SK-N-SH (cell line): ENCODE data around the gene ASCC1. TPM values are rescaled to one million over a fixed set of nuclear protein-coding genes. Genes with fewer than 3 reads are reported as not detected.

Source experiments
- CTCF ChIA-PET: fragments of 300-600, 350-600 bp; formaldehyde crosslinking; extraction: SDS; loops from one replicate; lab custom pipeline; 2021; lab: Yijun Ruan, JAX
- POLR2A ChIA-PET: fragments of 350-600 bp; sonication (Branson Sonifier 250); formaldehyde crosslinking; extraction: SDS; loops from one replicate; lab custom pipeline; 2020; ENCODE audit warnings: antibody characterized with exemption, inconsistent platforms; lab: Yijun Ruan, JAX
- DNase-seq: peaks from one replicate; pipeline ENCODE4 v3.0.0; 2012
- H2AFZ ChIP-seq: fragments of 200-600 bp; sonication (generic); 2 replicates; pipeline ENCODE4 v1.8.1; 2016; ENCODE audit warnings: antibody characterized with exemption, mild to moderate bottlenecking, low read depth
- H3F3A ChIP-seq: fragments of 200-600 bp; sonication (generic); replicated peaks from 2 replicates; pipeline ENCODE3; 2016; ENCODE audit warnings: antibody characterized with exemption, mild to moderate bottlenecking; ENCODE audit not compliant: insufficient read depth
- H3K27ac ChIP-seq, 2 experiments: fragments of 200-500 bp in 1 of 2; fragments of 200-600 bp in 1 of 2; sonication (Bioruptor generic) in 1 of 2; sonication (generic), shearing (Covaris generic) in 1 of 2; 2 replicates each; pipeline versions ENCODE4 v1.5.1 to v1.6.1; 2014 to 2016; ENCODE audit warnings: low read depth in 2 of 2, inconsistent platforms in 1 of 2, low read length in 1 of 2, mild to moderate bottlenecking in 1 of 2, mixed read lengths in 1 of 2
- H3K27me3 ChIP-seq: fragments of 200-600 bp; sonication (generic), shearing (Covaris generic); 2 replicates; pipeline ENCODE4 v1.6.1; 2016; ENCODE audit warnings: mixed run types; ENCODE audit not compliant: insufficient read depth
- H3K36me3 ChIP-seq, 2 experiments: fragments of 200-500 bp in 1 of 2; fragments of 200-600 bp in 1 of 2; sonication (Bioruptor generic) in 1 of 2; sonication (generic) in 1 of 2; replicated peaks in 1 of 2; 2 replicates each; pipeline versions ENCODE3 to v1.5.1; 2014 to 2016; ENCODE audit warnings: low read length in 1 of 2, mild to moderate bottlenecking in 1 of 2; ENCODE audit not compliant: insufficient read depth in 2 of 2, control insufficient read depth in 1 of 2
- H3K4me1 ChIP-seq, 2 experiments: fragments of 200-500 bp in 1 of 2; fragments of 200-600 bp in 1 of 2; sonication (Bioruptor generic) in 1 of 2; sonication (generic), shearing (Covaris generic) in 1 of 2; 2 replicates each; pipeline versions ENCODE4 v1.5.1 to v1.6.1; 2014 to 2016; ENCODE audit warnings: low read depth in 1 of 2, low read length in 1 of 2, mixed run types in 1 of 2; ENCODE audit not compliant: insufficient read depth in 2 of 2, control insufficient read depth in 1 of 2
- H3K4me2 ChIP-seq: fragments of 200-600 bp; sonication (generic), shearing (Covaris generic); 2 replicates; pipeline ENCODE4 v1.6.1; 2017; ENCODE audit warnings: mixed run types
- H3K4me3 ChIP-seq, 2 experiments: fragments of 200-500 bp in 1 of 2; fragments of 200-600 bp in 1 of 2; sonication (Bioruptor generic) in 1 of 2; sonication (generic), shearing (Covaris generic) in 1 of 2; 2 replicates each; pipeline versions ENCODE4 v1.5.1 to v1.8.1; 2014 to 2016; ENCODE audit warnings: low read depth in 2 of 2, inconsistent platforms in 1 of 2, low read length in 1 of 2, mild to moderate bottlenecking in 1 of 2, mixed read lengths in 1 of 2, moderate library complexity in 1 of 2
- H3K79me2 ChIP-seq: fragments of 200-600 bp; sonication (generic); 2 replicates; pipeline ENCODE4 v1.8.1; 2017; ENCODE audit warnings: mild to moderate bottlenecking; ENCODE audit not compliant: insufficient read depth
- H3K9ac ChIP-seq: fragments of 200-600 bp; sonication (generic); 2 replicates; pipeline ENCODE4 v1.6.1; 2017; ENCODE audit warnings: mixed run types
- H3K9me2 ChIP-seq: fragments of 200-600 bp; sonication (generic); 2 replicates; pipeline ENCODE4 v1.6.1; 2017; ENCODE audit warnings: mixed run types
- H3K9me3 ChIP-seq: fragments of 200-600 bp; sonication (generic); 2 replicates; pipeline ENCODE4 v1.6.1; 2017; ENCODE audit warnings: mixed run types, mild to moderate bottlenecking, moderate library complexity
- H4K20me1 ChIP-seq: fragments of 200-600 bp; sonication (generic); 2 replicates; pipeline ENCODE4 v1.6.1; 2017; ENCODE audit warnings: mild to moderate bottlenecking, mixed run types; ENCODE audit not compliant: insufficient read depth
- EP300 ChIP-seq, 2 experiments: IDR thresholded peaks; 2 replicates each; pipeline versions ENCODE4 v1.4.0 to v1.6.1; 2012; ENCODE audit warnings: borderline replicate concordance in 1 of 2, low read depth in 1 of 2, low read length in 1 of 2
- FOXM1 ChIP-seq: IDR thresholded peaks from 2 replicates; pipeline ENCODE4 v1.4.0; 2012; ENCODE audit warnings: low read depth, mild to moderate bottlenecking
- GATA2 ChIP-seq: sonication (generic); formaldehyde crosslinking; IDR thresholded peaks from 2 replicates; pipeline ENCODE4 v1.5.0; 2020; ENCODE audit warnings: mild to moderate bottlenecking, missing genetic modification reagents
- MAX ChIP-seq: IDR thresholded peaks from 2 replicates; pipeline ENCODE4 v1.4.0; 2012; ENCODE audit warnings: low read depth
- MEF2A ChIP-seq: IDR thresholded peaks from 2 replicates; pipeline ENCODE4 v1.4.0; 2012; ENCODE audit warnings: low read depth, borderline replicate concordance
- NFIC ChIP-seq: IDR thresholded peaks from 2 replicates; pipeline ENCODE4 v1.4.0; 2012; ENCODE audit warnings: borderline replicate concordance
- POLR2AphosphoS5 ChIP-seq: IDR thresholded peaks from 2 replicates; pipeline ENCODE4 v1.6.1; 2012; ENCODE audit warnings: low read depth, low read length
- RFX5 ChIP-seq: IDR thresholded peaks from 2 replicates; pipeline ENCODE4 v1.6.1; 2012; ENCODE audit warnings: mild to moderate bottlenecking, improper control_type of control experiment, low read length
- SMC3 ChIP-seq: IDR thresholded peaks from 2 replicates; pipeline ENCODE4 v1.6.1; 2012; ENCODE audit warnings: low read depth, low read length, improper control_type of control experiment
- TAF1 ChIP-seq: IDR thresholded peaks from 2 replicates; pipeline ENCODE4 v1.6.1; 2012; ENCODE audit warnings: low read depth, mild to moderate bottlenecking, low read length, moderate library complexity, borderline replicate concordance
- TEAD4 ChIP-seq: IDR thresholded peaks from 2 replicates; pipeline ENCODE4 v1.4.0; 2012; ENCODE audit warnings: mild to moderate bottlenecking, borderline replicate concordance; ENCODE audit not compliant: insufficient read depth
- YY1 ChIP-seq: IDR thresholded peaks from 2 replicates; pipeline ENCODE4 v1.4.0; 2012; ENCODE audit warnings: low read depth, mild to moderate bottlenecking
- WGBS: methylation state at CpG from one replicate; pipeline ENCODE4 v1.1.6; 2017; ENCODE audit warnings: low lambda C conversion rate; 5-methylcytosine and 5-hydroxymethylcytosine counted together
- polyA plus RNA-seq, 3 experiments: library from polyadenylated mRNA; depleted of rRNA; stranded (reverse); fragments of >200 nt; gene quantifications; 2 replicates each; pipeline ENCODE4 v1.2.3, GENCODE V29; 2012
- TF ChIP-seq, protein P1 (sequence below): fragments of 150-350 bp; IDR thresholded peaks from 2 replicates; pipeline ENCODE4 v1.6.1; 2017; ENCODE audit warnings: antibody characterized with exemption, low read length, low read depth, borderline replicate concordance
- TF ChIP-seq, protein P2 (sequence below): IDR thresholded peaks from 2 replicates; pipeline ENCODE4 v1.6.1; 2012; ENCODE audit warnings: mild to moderate bottlenecking, low read depth, low read length, moderate library complexity
- TF ChIP-seq, protein P3 (sequence below): IDR thresholded peaks from 2 replicates; pipeline ENCODE4; 2012

The ASCC1 gene
- polyA plus RNA-seq, 1 of the 3 experiments (the other 2 are of a cell fraction), result 15.0 TPM

DNA sequence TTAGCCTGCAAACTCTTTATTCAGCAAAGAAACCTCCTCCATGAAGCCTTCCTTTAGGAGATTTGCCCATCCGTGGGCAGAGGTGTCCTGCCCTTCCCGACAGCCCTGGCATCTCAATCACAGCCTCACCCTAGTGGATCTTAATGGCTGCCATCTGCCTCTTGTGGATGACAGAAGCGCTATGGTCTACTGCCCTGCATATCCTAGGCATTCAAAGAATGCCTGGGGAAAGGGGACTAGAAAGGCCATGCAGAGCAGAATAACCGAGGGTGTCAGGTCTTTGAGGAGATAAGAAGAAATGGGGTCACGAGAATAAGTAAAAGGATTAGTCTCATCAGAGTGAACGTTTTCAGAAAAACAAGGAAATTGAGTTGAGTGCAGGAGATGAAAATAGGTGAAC is 70.0 kb downstream of the ASCC1 start:
- no peaks in the 10 kb centered on the region for H3K27me3 ChIP-seq
- H3K9ac ChIP-seq, result no peak overlapping the region
- WGBS, result 75% methylated on average over 6 of the region's 6 CpGs
- peaks cover 8% of the 10 kb centered on the region for H3F3A ChIP-seq
- no peak overlapping the region; the same call in 1 of the 2 replicates for H3K4me2 ChIP-seq
- no peaks in the 10 kb centered on the region for H3K9me3 ChIP-seq
- H3K79me2 ChIP-seq, result 0 out of 2 replicates have a peak, but pooled peaks cover 4% of the 10 kb centered on the region
- H3K9me2 ChIP-seq, result no peaks in the 10 kb centered on the region
- H4K20me1 ChIP-seq, result no peaks in the 10 kb centered on the region
- H3K4me3 ChIP-seq, result no peak overlapping the region
- CTCF ChIA-PET, result interaction anchor here (1.3 kb wide), 2 partner anchors 13 to 20 kb away, joined by 3 read pairs; no protein-coding TSS in a partner anchor
- TF ChIP-seq GATA2 (no peak), FOXM1 (no peak), TEAD4 (no peak), RFX5 (no peak), EP300 (IDR thresholded peaks at IDR 0.05; ENCODE audit: borderline replicate concordance in 1 of 2, low read depth in 1 of 2, low read length in 1 of 2) (no peak), YY1 (no peak), MEF2A (no peak), NFIC (no peak), POLR2AphosphoS5 (no peak), SMC3 (no peak), MAX (no peak), TAF1 (no peak)
- TF ChIP-seq, protein P1, sequence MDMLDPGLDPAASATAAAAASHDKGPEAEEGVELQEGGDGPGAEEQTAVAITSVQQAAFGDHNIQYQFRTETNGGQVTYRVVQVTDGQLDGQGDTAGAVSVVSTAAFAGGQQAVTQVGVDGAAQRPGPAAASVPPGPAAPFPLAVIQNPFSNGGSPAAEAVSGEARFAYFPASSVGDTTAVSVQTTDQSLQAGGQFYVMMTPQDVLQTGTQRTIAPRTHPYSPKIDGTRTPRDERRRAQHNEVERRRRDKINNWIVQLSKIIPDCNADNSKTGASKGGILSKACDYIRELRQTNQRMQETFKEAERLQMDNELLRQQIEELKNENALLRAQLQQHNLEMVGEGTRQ, result no peak
- TF ChIP-seq, protein P2, sequence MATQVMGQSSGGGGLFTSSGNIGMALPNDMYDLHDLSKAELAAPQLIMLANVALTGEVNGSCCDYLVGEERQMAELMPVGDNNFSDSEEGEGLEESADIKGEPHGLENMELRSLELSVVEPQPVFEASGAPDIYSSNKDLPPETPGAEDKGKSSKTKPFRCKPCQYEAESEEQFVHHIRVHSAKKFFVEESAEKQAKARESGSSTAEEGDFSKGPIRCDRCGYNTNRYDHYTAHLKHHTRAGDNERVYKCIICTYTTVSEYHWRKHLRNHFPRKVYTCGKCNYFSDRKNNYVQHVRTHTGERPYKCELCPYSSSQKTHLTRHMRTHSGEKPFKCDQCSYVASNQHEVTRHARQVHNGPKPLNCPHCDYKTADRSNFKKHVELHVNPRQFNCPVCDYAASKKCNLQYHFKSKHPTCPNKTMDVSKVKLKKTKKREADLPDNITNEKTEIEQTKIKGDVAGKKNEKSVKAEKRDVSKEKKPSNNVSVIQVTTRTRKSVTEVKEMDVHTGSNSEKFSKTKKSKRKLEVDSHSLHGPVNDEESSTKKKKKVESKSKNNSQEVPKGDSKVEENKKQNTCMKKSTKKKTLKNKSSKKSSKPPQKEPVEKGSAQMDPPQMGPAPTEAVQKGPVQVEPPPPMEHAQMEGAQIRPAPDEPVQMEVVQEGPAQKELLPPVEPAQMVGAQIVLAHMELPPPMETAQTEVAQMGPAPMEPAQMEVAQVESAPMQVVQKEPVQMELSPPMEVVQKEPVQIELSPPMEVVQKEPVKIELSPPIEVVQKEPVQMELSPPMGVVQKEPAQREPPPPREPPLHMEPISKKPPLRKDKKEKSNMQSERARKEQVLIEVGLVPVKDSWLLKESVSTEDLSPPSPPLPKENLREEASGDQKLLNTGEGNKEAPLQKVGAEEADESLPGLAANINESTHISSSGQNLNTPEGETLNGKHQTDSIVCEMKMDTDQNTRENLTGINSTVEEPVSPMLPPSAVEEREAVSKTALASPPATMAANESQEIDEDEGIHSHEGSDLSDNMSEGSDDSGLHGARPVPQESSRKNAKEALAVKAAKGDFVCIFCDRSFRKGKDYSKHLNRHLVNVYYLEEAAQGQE, result no peak
- TF ChIP-seq, protein P3, sequence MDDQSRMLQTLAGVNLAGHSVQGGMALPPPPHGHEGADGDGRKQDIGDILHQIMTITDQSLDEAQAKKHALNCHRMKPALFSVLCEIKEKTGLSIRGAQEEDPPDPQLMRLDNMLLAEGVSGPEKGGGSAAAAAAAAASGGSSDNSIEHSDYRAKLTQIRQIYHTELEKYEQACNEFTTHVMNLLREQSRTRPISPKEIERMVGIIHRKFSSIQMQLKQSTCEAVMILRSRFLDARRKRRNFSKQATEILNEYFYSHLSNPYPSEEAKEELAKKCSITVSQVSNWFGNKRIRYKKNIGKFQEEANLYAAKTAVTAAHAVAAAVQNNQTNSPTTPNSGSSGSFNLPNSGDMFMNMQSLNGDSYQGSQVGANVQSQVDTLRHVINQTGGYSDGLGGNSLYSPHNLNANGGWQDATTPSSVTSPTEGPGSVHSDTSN, result no peak
- TF ChIP-seq, all 33 proteins: peak for 0
- no peak for DNase-seq
- peaks cover 0 to 4% of the 10 kb centered on the region in 2 experiments for H3K36me3 ChIP-seq
- peaks cover 8 to 14% of the 10 kb centered on the region in 2 experiments; a peak in 3 of 4 replicates for H3K4me1 ChIP-seq
- POLR2A ChIA-PET, result no interaction called here
- H2AFZ ChIP-seq, result no peak overlapping the region
- H3K27ac ChIP-seq, result peak overlapping the region; percentile 36 to 51; a peak in 2 of 4 replicates
